SK-N-SH treated with all-trans-retinoic acid at 6 μM for 48 hours (cell line): ENCODE data around the gene VTI1A.

Experiments
- ATAC-seq: fragments of 200-7000 bp; cut with Tn5 transposase; 3 replicates; pipeline ENCODE4 v1.9.1; 2020; ENCODE audit warnings: mild to moderate bottlenecking, moderate library complexity
- ARNTL ChIP-seq: fragments of 450-650 bp; formaldehyde crosslinking; IDR thresholded peaks from 2 replicates; pipeline ENCODE4 v1.5.0; 2020; ENCODE audit warnings: low read depth, mild to moderate bottlenecking, moderate library complexity, borderline replicate concordance
- BACH2 ChIP-seq: fragments of 250-450 bp; sonication (Bioruptor Pico); IDR thresholded peaks from 2 replicates; pipeline ENCODE4 v1.9.0; 2021; ENCODE audit warnings: mild to moderate bottlenecking, borderline replicate concordance
- CREB5 ChIP-seq: fragments of 250-450 bp; sonication (Bioruptor Pico); IDR thresholded peaks from 2 replicates; pipeline ENCODE4 v1.5.1; 2020; ENCODE audit warnings: low read depth, mild to moderate bottlenecking, moderate library complexity
- CSDC2 ChIP-seq: fragments of 250-450 bp; sonication (Bioruptor Pico); IDR thresholded peaks from 2 replicates; pipeline ENCODE4 v1.5.0; 2020; ENCODE audit warnings: mild to moderate bottlenecking, moderate library complexity
- CSRNP3 ChIP-seq: fragments of 250-450 bp; sonication (Bioruptor Pico); IDR thresholded peaks from 2 replicates; pipeline ENCODE4 v1.5.1; 2021; ENCODE audit warnings: mild to moderate bottlenecking, moderate library complexity
- ESRRG ChIP-seq: fragments of 250-450 bp; sonication (Bioruptor Pico); IDR thresholded peaks from 2 replicates; pipeline ENCODE4 v1.6.1; 2021; ENCODE audit warnings: mild to moderate bottlenecking
- GLIS3 ChIP-seq: fragments of 250-450 bp; sonication (Bioruptor Pico); IDR thresholded peaks from 2 replicates; pipeline ENCODE4 v1.5.0; 2020; ENCODE audit warnings: mild to moderate bottlenecking, moderate library complexity
- ISL1 ChIP-seq: fragments of 250-450 bp; sonication (Bioruptor Pico); IDR thresholded peaks from 2 replicates; pipeline ENCODE4 v2.1.2; 2022; ENCODE audit warnings: mild to moderate bottlenecking, moderate library complexity
- OSR1 ChIP-seq: fragments of 250-450 bp; sonication (Bioruptor Pico); IDR thresholded peaks from 2 replicates; pipeline ENCODE4 v1.8.0; 2022; ENCODE audit warnings: moderate library complexity, mild to moderate bottlenecking, inconsistent platforms
- PATZ1 ChIP-seq: fragments of 250-450 bp; sonication (Bioruptor Pico); IDR thresholded peaks from 2 replicates; pipeline ENCODE4 v1.8.0; 2020; ENCODE audit warnings: mild to moderate bottlenecking, moderate library complexity, borderline replicate concordance
- PPARA ChIP-seq: fragments of 250-450 bp; sonication (Bioruptor Pico); IDR thresholded peaks from 2 replicates; pipeline ENCODE4 v1.5.0; 2020; ENCODE audit warnings: mild to moderate bottlenecking, borderline replicate concordance
- RARB ChIP-seq: fragments of 250-450 bp; sonication (Bioruptor Pico); IDR thresholded peaks from 2 replicates; pipeline ENCODE4 v1.8.0; 2021; ENCODE audit warnings: mild to moderate bottlenecking, moderate library complexity
- SNAI2 ChIP-seq: fragments of 250-450 bp; sonication (Bioruptor Pico); IDR thresholded peaks from 2 replicates; pipeline ENCODE4 v1.5.0; 2020; ENCODE audit warnings: mild to moderate bottlenecking, moderate library complexity
- TCF4 ChIP-seq: fragments of 250-450 bp; sonication (Bioruptor Pico); IDR thresholded peaks from 2 replicates; pipeline ENCODE4 v1.8.0; 2021; ENCODE audit warnings: mild to moderate bottlenecking, moderate library complexity, borderline replicate concordance
- TOX ChIP-seq: fragments of 250-450 bp; sonication (Bioruptor Pico); IDR thresholded peaks from 2 replicates; pipeline ENCODE4 v1.8.0; 2021; ENCODE audit warnings: mild to moderate bottlenecking, moderate library complexity, borderline replicate concordance
- TSHZ2 ChIP-seq: fragments of 250-450 bp; sonication (Bioruptor Pico); IDR thresholded peaks from 2 replicates; pipeline ENCODE4 v1.5.0; 2020; ENCODE audit warnings: mild to moderate bottlenecking, moderate library complexity
- ZC3H10 ChIP-seq: fragments of 250-450 bp; sonication (Bioruptor Pico); IDR thresholded peaks from 2 replicates; pipeline ENCODE4 v1.5.1; 2021; ENCODE audit warnings: mild to moderate bottlenecking, moderate library complexity
- ZFP3 ChIP-seq: fragments of 250-450 bp; sonication (Bioruptor Pico); IDR thresholded peaks from 2 replicates; pipeline ENCODE4 v1.5.0; 2020; ENCODE audit warnings: mild to moderate bottlenecking, moderate library complexity
- ZFP30 ChIP-seq: fragments of 450-650 bp; formaldehyde crosslinking; IDR thresholded peaks from 2 replicates; pipeline ENCODE4 v1.5.0; 2022; ENCODE audit warnings: mild to moderate bottlenecking, moderate library complexity
- ZNF565 ChIP-seq: fragments of 450-650 bp; formaldehyde crosslinking; conservative IDR thresholded peaks from 2 replicates; pipeline ENCODE4 v1.5.0; 2020; ENCODE audit warnings: low read depth, mild to moderate bottlenecking, moderate library complexity
- ZNF70 ChIP-seq: fragments of 450-650 bp; formaldehyde crosslinking; IDR thresholded peaks from 2 replicates; pipeline ENCODE4 v1.5.0; 2020; ENCODE audit warnings: mild to moderate bottlenecking, moderate library complexity
- ZNF8 ChIP-seq: fragments of 450-650 bp; formaldehyde crosslinking; IDR thresholded peaks from 2 replicates; pipeline ENCODE4 v1.5.0; 2020; ENCODE audit warnings: mild to moderate bottlenecking, moderate library complexity
- TF ChIP-seq, protein P1 (sequence below): fragments of 250-450 bp; sonication (Bioruptor Pico); IDR thresholded peaks from 2 replicates; pipeline ENCODE4 v1.8.0; 2021; ENCODE audit warnings: low read depth, mild to moderate bottlenecking, moderate library complexity, borderline replicate concordance

The VTI1A gene

DNA sequence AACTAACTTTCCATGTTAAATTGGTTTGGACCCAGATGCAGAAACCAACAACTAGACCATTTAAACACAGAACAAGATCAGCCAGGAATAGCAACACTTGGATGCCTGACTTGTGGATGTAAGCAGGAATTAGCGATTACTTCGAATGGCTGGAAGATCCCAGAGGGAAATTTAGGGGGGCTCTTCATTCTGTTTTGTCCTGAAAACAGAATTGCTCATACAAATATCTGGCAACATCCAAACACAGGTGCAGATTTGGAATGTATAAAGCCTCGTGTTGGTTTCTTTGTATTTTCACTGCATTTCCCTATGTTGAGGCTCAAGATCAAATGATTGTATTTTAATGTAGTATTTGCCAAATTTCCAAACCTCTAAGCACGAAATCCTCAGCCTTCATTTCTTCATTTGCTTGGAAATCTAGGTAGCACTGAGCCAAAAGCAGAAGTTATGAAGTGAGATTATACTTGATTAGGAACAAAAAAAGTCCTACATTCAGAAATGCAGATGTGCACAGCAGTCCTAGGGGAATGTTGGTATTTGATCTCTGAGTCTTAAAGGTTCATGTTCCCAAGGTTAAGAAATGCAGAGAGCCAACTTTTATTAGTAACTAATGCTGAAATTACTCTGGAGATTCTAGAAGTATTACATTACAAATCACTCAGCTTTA lies 254.3 kb downstream of the VTI1A start:
- TF ChIP-seq ZFP3 (CRISPR knock-in tag): no peak
- no peak for TF ChIP-seq OSR1
- no peak for TF ChIP-seq TCF4 (CRISPR knock-in tag)
- TF ChIP-seq ZFP30 (CRISPR knock-in tag): no peak
- TF ChIP-seq PATZ1 (CRISPR knock-in tag): no peak
- TF ChIP-seq SNAI2 (CRISPR knock-in tag): no peak
- no peak for TF ChIP-seq BACH2 (CRISPR knock-in tag)
- TF ChIP-seq ARNTL (CRISPR knock-in tag): no peak
- no peak for TF ChIP-seq RARB
- no peak for TF ChIP-seq CREB5 (CRISPR knock-in tag)
- no peak for TF ChIP-seq ZNF70 (CRISPR knock-in tag)
- TF ChIP-seq ZC3H10 (CRISPR knock-in tag): no peak
- no peak for TF ChIP-seq PPARA
- TF ChIP-seq ISL1: no peak
- TF ChIP-seq CSRNP3: no peak
- TF ChIP-seq CSDC2 (CRISPR knock-in tag): no peak
- ATAC-seq: no peak

DNA sequence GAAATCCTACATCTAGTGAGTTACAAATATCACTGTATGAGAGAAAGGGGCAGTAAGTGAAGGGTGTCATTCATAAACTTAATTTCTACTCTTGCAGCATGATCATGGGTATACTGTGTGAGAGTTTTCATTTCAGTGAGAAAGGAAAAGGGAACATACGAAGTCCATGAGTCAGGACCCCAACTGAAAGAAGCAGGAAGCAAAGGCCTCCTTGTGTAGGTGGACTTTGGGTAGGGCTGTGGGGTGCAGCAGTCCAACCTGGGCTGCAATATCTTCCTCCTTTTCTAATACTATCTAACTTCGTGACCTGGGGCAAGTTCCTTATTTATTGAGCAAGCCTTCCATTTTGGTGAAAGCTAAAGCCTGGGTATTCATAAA lies 254.9 kb downstream of the VTI1A start:
- ATAC-seq: no peak
- no peak for TF ChIP-seq GLIS3 (CRISPR knock-in tag)
- no peak for TF ChIP-seq BACH2 (CRISPR knock-in tag)
- TF ChIP-seq, protein P1, sequence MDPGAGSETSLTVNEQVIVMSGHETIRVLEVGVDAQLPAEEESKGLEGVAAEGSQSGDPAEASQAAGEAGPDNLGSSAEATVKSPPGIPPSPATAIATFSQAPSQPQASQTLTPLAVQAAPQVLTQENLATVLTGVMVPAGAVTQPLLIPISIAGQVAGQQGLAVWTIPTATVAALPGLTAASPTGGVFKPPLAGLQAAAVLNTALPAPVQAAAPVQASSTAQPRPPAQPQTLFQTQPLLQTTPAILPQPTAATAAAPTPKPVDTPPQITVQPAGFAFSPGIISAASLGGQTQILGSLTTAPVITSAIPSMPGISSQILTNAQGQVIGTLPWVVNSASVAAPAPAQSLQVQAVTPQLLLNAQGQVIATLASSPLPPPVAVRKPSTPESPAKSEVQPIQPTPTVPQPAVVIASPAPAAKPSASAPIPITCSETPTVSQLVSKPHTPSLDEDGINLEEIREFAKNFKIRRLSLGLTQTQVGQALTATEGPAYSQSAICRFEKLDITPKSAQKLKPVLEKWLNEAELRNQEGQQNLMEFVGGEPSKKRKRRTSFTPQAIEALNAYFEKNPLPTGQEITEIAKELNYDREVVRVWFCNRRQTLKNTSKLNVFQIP (CRISPR knock-in tag): no peak
- TF ChIP-seq TCF4 (CRISPR knock-in tag): no peak
- TF ChIP-seq ZNF565 (CRISPR knock-in tag): no peak
- no peak for TF ChIP-seq TSHZ2 (CRISPR knock-in tag)
- TF ChIP-seq ZFP30 (CRISPR knock-in tag): no peak
- no peak for TF ChIP-seq PPARA
- TF ChIP-seq ISL1: no peak
- TF ChIP-seq CSDC2 (CRISPR knock-in tag): no peak
- TF ChIP-seq ARNTL (CRISPR knock-in tag): no peak
- no peak for TF ChIP-seq ESRRG (CRISPR knock-in tag)
- no peak for TF ChIP-seq ZFP3 (CRISPR knock-in tag)
- TF ChIP-seq CREB5 (CRISPR knock-in tag): no peak
- no peak for TF ChIP-seq TOX (CRISPR knock-in tag)
- TF ChIP-seq CSRNP3: no peak
- no peak for TF ChIP-seq ZNF8 (CRISPR knock-in tag)
- no peak for TF ChIP-seq PATZ1 (CRISPR knock-in tag)
- TF ChIP-seq ZC3H10 (CRISPR knock-in tag): no peak
- no peak for TF ChIP-seq ZNF70 (CRISPR knock-in tag)
